D721Med (cell line): ENCODE results near the gene STIMATE.
A peak's percentile ranks its signal among the peaks of the same experiment; 100 is the strongest.

Source experiments
- DNase-seq: peaks from one replicate; pipeline ENCODE4 v3.0.0; 2011; ENCODE audit warnings: low spot score; ENCODE audit not compliant: insufficient read length
- FAIRE-seq: peaks from 2 replicates; lab custom pipeline; 2011; peaks lifted over from hg19 to GRCh38; lab: Jason Lieb, UNC
- TF ChIP-seq, protein P1 (sequence below): IDR thresholded peaks from 2 replicates; pipeline ENCODE4 v1.5.1; 2012; ENCODE audit warnings: mild to moderate bottlenecking, control low read depth; ENCODE audit not compliant: insufficient read depth; ENCODE audit errors: missing control alignments

STIMATE gene

GRCh38 chr3:52859686-52860423 is 37.5 kb downstream of the STIMATE start:
- FAIRE-seq (no peak), DNase-seq (no peak)
- TF ChIP-seq, protein P1, sequence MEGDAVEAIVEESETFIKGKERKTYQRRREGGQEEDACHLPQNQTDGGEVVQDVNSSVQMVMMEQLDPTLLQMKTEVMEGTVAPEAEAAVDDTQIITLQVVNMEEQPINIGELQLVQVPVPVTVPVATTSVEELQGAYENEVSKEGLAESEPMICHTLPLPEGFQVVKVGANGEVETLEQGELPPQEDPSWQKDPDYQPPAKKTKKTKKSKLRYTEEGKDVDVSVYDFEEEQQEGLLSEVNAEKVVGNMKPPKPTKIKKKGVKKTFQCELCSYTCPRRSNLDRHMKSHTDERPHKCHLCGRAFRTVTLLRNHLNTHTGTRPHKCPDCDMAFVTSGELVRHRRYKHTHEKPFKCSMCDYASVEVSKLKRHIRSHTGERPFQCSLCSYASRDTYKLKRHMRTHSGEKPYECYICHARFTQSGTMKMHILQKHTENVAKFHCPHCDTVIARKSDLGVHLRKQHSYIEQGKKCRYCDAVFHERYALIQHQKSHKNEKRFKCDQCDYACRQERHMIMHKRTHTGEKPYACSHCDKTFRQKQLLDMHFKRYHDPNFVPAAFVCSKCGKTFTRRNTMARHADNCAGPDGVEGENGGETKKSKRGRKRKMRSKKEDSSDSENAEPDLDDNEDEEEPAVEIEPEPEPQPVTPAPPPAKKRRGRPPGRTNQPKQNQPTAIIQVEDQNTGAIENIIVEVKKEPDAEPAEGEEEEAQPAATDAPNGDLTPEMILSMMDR, result no peak

DNA sequence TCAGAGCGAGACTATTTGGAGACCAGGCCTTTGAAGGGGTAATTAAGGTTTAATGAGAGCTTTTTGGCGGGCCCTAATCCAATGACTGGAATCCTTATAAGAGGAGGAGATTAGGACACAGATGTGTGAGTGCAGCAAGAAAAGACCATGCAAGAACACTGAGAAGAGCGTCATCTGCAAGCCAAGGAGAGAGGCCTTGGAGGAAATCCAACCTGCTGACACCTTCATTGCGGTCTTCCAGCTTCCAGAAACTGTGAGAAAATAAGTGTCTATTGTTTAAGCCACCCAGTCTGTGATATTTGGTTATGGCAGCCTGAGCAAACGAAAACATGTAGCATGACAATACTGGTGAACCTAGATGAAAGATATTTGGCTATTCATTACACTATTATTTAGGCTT is 39.5 kb downstream of the STIMATE start:
- FAIRE-seq, result no peak
- TF ChIP-seq, protein P1, result no peak
- DNase-seq, result no peak

GRCh38 chr3:52857133-52857532 is 40.2 kb downstream of the STIMATE start:
- TF ChIP-seq, protein P1, result no peak
- DNase-seq (no peak), FAIRE-seq (no peak)

GRCh38 chr3:52856666-52857065 is 40.7 kb downstream of the STIMATE start:
- DNase-seq, result no peak
- FAIRE-seq, result no peak
- TF ChIP-seq, protein P1, result no peak

DNA sequence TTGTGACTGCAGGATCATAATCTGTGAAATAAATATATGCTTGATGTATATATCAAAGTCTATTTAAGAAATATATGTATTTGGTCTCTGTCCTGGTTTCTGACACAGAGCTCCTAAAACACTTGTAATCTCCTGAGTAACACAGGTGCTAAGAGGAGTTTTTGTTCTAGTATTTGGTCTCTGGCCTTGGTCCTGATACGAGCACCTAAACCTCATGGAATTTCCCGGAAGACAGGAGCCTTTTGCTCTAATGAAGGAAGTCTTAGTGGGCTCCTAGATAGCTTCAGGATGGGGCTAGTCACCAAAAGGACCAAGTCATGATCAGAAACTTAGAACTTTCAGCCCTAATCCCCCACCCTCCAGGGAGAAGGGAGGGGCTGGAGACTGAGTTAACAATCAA is 43.3 kb downstream of the STIMATE start:
- TF ChIP-seq, protein P1, result no peak
- FAIRE-seq, result no peak
- DNase-seq, result no peak

- TF ChIP-seq, protein P1, result no peak
- DNase-seq, result no peak
- no peak for FAIRE-seq
Measured at GRCh38 chr3:52852419-52852818, 44.9 kb downstream of the STIMATE start.

DNA sequence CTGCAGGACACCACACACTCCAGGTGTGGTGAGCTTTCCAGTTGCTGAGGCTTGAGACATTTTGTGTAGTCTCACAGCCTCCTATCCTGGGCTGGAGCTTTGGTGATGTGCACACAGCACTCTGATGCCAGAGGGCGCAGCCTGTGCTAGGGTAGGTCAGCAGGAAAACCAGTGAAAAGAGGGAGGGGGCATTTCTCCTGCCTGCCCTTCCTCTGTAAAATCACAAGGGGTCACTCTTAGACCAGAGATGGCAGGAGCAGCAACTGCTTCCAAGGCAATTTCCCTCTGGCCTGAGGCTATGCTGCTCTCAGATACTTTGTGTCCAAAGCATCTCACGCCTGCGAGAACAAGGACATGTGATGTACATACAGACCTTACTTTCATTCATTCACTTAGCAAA is 46.0 kb downstream of the STIMATE start:
- no peak for FAIRE-seq
- TF ChIP-seq, protein P1, result peak; percentile 62
- peak; percentile 76 for DNase-seq
